NCI-H146 treated with DMSO at 0.1 percent for 48 hours (cell line): ENCODE measurements around the gene ADARB1.

Experiments used
- DNase-seq: peaks from one replicate; lab custom pipeline; 2025; ENCODE audit not compliant: unreplicated experiment; lab: John Stamatoyannopoulos, UW

Gene ADARB1

DNA sequence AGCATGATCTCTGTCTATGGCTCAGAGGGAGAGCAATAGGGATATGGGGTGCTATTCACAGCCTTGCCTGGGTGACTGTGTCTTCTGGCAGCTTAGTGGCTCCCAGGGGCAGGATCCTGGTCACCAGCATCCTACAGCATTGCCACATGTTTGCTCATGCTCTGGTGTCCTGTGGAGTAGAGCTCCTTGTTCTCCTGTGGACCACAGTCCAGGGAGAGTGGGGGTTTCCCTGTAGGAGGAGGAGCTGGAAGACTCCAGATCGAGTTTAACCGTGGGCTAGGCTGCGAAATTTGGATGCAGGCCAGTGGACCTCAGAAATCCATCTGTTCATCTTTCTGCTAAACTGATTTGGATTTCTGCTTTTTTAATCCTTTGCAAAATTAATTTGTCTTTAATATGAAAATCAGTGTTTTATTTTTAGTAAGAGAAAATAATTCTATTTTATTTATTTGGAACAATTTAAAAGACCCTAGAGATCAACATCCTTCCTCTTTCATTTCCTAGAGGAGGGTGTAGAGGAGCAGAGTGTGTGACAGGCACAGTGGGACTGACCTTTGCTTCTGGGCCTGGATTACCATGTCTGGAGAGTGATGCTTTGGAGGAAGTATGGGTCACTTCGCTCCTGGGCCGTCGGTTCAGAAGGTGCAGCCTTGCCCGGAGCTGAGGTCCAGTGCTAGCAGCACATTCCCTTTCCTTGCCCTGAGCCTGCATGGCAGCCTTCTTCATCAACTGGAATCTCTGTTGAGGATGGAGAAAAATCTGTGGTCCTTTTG, 17.4 kb downstream of the ADARB1 start:
- no peak for DNase-seq

DNA sequence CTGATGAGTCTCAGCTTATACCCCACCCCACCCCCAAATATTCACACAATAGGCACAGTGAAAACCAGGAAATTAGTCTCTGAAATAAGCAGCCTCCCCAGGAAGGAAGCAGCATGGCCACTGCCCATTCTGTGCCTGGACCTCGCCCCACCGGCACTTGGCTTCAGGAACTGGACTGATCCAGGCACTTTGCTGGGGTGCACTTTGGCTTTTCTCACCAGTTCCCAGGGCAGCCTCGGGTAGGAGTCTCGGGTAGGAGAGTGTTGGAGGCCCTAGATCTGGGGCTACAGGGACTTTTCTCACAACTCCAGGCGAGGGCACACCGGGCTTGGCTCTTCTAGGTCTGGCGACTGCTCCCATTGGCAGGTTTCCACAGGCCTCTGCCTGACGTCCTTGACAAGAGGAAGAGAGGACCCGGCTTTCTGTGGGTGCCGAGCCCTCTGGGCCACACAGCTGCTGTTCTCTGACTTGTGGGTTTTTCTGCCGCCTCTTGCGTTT, 18.7 kb downstream of the ADARB1 start:
- DNase-seq: no peak

DNA sequence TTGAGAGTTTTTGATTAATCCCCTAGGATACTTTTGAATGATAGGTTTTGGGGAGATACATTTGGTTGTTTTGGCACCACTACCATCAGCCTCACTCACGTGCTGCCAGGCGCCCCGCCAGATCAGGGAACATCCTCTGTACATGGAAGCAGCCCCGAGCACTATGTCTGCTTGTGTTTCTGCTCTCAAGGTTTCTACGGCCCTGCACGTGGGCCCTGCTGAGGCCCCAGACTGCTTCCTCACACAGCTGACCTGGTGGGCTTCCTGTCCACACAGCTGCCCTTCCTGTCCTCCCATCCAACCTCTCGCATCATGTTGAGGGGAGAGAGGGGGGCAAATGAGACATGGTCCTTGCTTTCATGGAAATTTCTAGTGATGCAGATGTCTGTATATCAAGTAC, 20.0 kb downstream of the ADARB1 start:
- no peak for DNase-seq

DNA sequence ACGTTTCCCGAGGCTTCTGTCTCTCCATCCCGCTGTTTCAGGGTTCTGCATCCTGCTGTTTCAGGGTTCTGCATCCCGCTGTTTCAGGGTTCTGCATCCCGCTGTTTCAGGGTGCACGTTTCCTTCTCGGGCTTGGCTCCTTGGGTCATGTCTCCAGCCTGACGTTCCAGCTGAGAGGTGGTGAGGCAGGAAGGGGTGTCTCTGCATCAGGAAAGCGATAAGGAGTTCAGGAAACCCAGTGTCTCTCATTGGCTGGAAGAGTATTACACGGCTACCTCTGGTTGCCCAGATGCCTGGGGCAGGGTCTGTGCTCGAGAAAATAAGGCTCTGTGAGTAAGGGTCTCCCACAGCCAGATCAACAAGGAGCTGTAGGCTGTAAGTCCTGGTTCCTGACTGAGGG, 21.1 kb downstream of the ADARB1 start:
- no peak for DNase-seq

DNA sequence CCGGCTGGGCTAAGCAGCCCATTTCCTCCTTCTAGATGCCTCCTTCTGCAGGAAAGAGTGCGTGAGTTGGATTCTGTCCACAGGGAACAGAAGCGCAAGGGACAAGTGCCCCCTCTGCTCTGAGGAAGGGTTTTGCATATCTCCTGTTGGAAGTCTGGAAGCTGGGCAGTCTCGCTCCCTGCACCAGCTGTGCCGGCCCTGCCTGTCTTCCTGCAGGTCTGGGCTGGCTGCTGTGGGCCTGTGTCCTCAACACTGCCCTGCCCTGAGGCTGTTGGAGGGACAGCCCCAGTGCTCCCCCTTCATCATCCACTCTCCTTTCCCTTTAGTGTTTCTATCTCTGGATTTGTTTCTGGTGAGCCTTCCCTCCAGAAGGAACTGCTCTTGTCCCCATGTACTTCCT, 21.8 kb downstream of the ADARB1 start:
- no peak for DNase-seq

- no peak for DNase-seq
Measured at GRCh38 chr21:45097827-45098387, 23.5 kb downstream of the ADARB1 start.

GRCh38 chr21:45098867-45099266, 24.5 kb downstream of the ADARB1 start:
- DNase-seq: no peak

DNA sequence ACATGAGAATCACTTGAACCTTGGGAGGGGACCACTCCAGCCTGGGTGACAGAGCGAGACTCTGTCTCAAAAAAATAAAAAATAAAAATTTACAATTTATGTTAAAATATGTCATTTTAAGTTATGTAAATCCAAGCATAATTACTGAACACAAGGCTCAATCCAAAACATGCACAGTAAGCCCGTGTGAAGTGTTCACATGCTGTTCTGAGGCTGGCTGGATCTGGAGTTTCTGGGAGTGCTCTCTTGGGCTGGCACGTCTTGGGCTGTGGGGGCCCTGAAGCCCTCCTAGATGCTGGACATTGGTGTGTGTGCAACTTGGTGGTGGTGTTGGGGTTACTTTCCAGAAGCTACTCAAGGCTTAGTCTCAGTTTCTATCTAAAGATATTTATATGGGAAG, 25.2 kb downstream of the ADARB1 start:
- DNase-seq: no peak

GRCh38 chr21:45100866-45101265, 26.5 kb downstream of the ADARB1 start:
- no peak for DNase-seq

DNA sequence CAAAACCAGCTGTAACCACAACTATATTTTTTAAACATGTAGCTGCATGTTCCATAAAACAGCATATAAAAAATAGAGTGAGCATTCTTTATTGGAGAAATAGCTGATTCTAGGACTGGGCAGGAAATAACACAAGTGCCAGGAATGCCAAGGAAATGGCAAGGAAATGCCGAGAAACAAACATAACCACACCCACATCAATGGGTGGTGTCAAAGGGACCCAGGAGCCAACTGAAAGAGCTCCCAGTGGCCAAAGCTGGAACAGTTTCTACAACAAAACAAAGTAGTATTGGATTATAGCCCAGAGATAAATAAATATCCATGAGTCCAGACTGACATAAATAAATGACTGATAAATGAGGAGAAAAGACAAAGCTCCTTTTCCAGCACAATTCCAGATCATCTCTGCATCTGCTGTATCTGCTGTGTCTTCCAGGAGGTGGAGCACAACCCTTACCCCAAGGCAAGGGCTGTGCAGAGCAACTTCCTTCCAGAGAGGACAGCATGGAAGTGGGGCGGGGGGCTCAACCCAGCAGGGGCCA, 28.1 kb downstream of the ADARB1 start:
- DNase-seq: no peak

DNA sequence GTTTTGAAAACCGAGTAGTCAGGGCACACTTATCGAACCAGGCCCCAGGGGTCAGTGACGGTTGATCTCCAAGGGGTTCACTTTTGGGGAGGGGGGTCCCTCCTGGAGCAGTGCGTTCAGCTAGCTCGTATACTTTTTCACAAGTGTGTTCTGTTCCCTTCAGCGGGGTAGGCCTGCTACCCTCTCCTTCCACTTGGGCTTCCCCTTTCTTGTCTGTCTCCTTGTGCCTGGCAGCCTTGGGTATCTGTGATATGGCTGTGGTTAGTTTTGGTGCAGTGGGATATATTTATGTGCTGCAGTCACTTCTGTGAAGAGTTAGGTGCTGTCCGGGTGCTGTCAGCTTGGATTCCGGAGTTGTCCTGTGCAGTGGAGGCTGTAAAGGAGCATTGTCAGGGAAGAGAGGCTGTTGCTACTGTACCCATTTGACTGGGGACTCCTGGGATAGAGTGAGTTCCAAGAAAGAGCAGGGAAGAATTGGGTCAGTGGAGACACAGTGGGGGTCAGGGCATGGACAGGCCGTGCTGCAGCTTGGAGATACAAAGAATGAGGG, 29.7 kb downstream of the ADARB1 start:
- no peak for DNase-seq

DNA sequence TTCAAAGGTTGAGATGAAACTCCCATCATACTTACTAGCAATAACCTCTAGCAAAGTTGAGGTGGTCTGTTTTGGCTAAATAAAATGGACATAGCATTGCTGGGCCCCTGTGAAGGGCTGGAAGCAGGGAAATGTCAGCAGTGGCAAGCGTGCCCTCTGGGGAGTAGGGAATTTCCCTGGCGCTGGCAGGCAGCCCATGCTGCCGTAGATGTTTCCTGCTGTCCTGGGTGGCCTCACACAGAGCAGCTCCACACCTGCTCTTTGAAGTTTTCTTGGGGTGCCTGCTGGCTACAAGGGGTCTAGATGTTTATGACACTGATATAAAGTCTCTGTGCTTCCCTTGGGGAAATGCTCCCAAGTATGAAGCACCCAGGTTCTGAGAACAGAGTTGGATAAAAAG, 30.2 kb downstream of the ADARB1 start:
- DNase-seq: no peak

DNA sequence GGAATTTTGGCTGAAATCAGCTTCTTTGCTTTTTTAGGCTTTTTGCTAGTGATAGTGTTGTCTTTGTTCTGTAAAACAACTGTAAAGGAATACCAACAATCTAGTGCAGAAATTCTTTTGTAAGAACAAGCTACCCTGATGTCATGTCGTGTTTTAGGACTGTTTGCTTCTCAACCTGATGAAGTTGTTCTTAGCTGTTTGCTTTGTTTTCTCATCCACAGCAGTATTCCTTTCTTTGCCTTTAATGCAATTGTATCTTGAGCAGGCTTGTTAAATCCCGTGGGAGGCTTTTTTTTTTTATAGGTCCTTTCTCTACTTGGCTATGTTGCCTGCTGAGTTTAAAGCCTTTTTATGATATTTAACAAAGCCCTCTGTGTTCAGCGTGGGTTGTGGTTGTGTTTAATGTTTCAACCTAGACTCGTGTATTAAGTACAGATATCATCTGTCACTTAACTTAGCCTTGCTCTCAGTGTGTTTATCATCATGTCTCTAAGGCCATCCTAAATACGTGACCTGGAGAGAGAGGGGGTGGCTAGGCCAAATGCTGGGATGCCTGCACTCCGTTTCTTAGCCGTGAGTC, 31.6 kb downstream of the ADARB1 start:
- no peak for DNase-seq

DNA sequence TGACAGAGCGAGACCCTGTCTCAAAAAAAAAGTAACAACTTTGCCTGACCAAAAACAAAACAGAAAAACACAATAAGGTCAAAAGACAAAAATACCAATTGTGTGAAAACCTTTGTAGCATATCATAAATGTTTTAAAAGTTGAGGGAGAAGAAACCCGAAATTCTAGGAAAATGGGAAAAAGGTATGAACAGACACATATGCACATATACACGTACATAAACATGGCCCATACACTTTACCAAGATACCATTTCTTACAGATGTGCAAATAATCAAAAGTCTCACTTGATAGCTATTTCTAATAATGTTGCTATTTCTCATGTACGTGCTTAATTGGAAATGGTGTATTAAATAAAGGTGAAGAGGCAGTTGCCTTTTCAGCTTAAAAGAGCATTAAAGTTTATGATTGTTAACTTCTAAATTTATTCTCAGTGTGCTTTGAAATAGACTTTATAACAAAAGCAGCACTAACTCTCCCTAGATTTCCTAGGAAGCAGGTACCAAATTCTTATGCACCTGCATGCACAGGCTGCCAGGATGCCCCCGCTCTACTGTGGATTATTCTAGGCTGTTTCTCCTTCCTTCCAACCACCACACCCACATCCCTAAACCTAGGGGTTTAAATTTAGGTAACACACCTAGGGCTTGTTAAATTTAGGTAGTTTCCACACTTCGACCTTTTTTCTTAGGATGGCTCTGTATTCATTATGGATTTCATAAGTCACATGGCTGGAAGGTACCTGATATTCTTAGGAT, 33.8 kb downstream of the ADARB1 start:
- DNase-seq: no peak

GRCh38 chr21:45108808-45109781, 34.7 kb downstream of the ADARB1 start:
- DNase-seq: no peak

GRCh38 chr21:45109831-45110492, 35.6 kb downstream of the ADARB1 start:
- DNase-seq: no peak

GRCh38 chr21:45110873-45111624, 36.7 kb downstream of the ADARB1 start:
- no peak for DNase-seq

DNA sequence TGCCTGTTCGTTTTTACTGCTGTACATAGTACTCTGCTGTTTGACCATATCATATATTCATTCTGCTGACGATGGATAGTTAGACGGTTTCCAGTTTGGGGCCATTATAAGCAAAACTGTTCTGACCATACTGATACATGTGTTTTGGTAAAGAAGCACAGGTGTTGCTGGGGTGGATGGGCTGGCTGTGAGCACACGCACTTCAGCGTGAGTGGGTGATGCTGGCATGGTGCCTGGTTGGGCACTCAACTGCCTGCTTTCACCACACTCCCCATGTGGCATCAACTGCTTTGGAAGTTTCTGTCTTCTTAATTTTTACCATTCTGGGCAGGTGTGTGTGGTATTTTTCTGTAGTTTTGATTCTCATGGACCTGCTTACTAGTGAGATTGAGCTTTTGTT, 37.3 kb downstream of the ADARB1 start:
- DNase-seq: no peak

DNA sequence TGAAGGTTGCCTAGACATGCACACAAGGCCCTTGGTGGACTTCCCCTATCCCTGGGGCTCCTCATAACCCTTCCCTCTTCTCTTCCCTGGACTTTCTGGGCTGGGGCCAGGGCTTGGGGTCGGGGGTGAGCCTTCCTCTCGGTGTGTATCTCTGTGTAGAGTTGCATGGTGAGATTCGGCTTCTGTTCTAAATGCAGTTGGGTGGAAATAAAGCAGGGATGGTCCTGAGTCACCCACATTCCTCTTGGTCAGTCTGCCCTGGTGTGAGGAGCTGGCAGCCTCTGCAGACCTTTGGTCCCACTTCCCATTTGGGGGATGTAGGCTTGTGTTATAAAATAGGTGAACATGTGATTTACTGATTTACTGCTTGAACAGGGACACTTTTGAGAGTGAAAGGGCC, 38.0 kb downstream of the ADARB1 start:
- no peak for DNase-seq
